Esophagus muscularis mucosa (tissue), 3 donors: ENCODE data around the gene AP3B2.

Source experiments
- CTCF ChIP-seq, 3 experiments: fragments of 200-600 bp in 2 of 3; fragments of 450-650 bp in 1 of 3; sonication (generic) in 2 of 3; IDR thresholded peaks; one replicate each; pipeline ENCODE4 v1.5.1; 2017 to 2019; ENCODE audit warnings: antibody characterized with exemption in 3 of 3, mild to moderate bottlenecking in 2 of 3, moderate library complexity in 1 of 3
- POLR2A ChIP-seq: fragments of 450-650 bp; IDR thresholded peaks from one replicate; pipeline ENCODE4 v1.6.1; 2017; ENCODE audit warnings: antibody characterized with exemption, moderate library complexity, mild to moderate bottlenecking, low read depth
- POLR2AphosphoS5 ChIP-seq, 2 donors: sonication (generic); formaldehyde crosslinking; IDR thresholded peaks; one replicate each; pipeline ENCODE4 v1.6.1; 2017; ENCODE audit warnings: antibody characterized with exemption in 2 of 2

- TF ChIP-seq CTCF (IDR thresholded peaks at IDR 0.05) = no peak
- TF ChIP-seq POLR2A = no peak
- TF ChIP-seq POLR2AphosphoS5 (IDR thresholded peaks at IDR 0.05) = no peak
Measured at GRCh38 chr15:82688691-82689090, 21.0 kb downstream of the AP3B2 start.
